ENCODE results near the gene SSH3. TPM values are rescaled to one million over a fixed set of nuclear protein-coding genes. Genes with fewer than 3 reads are reported as not detected.

The SSH3 gene
- total and polyA plus RNA-seq, 5 donors = 14.9 to 25.9 (median 24.7) TPM

- Histone ChIP-seq H3K9me3 (ENCODE audit: control insufficient read depth, low read length) (no peaks in the 10 kb centered on the region), H3K4me3 (ENCODE audit: low read length) (no peak overlapping the region), H3K27me3 (ENCODE audit: control insufficient read depth, insufficient read depth) (no peaks in the 10 kb centered on the region), H3K4me1 (ENCODE audit: control insufficient read depth, insufficient read depth, low read length) (no peaks in the 10 kb centered on the region), H3K27ac (ENCODE audit: low read length) (no peak overlapping the region)
- no peak for ATAC-seq
- WGBS = 54% methylated on average over 18 of the region's 18 CpGs
- peak; percentile 26 to 64 (median 60) for DNase-seq
- intact Hi-C loops (cut with DNase I) = no loop called here
Observed at GRCh38 chr11:67261946-67262681, 41.2 kb upstream of the SSH3 start.

- Histone ChIP-seq H3K27ac (ENCODE audit: low read length) (peak overlapping the region; percentile 18), H3K9me3 (ENCODE audit: control insufficient read depth, low read length) (no peaks in the 10 kb centered on the region), H3K4me3 (ENCODE audit: low read length) (no peak overlapping the region), H3K27me3 (ENCODE audit: control insufficient read depth, insufficient read depth) (no peaks in the 10 kb centered on the region), H3K4me1 (ENCODE audit: control insufficient read depth, insufficient read depth, low read length) (no peaks in the 10 kb centered on the region)
- WGBS = 46% methylated on average over 22 of the region's 22 CpGs
- intact Hi-C loops (cut with DNase I) = no loop called here
- ATAC-seq (peak; percentile 67), DNase-seq (peak; percentile 81 to 93 (median 93))
Observed at GRCh38 chr11:67262731-67263675, 40.3 kb upstream of the SSH3 start.

GRCh38 chr11:67264260-67264659, 39.1 kb upstream of the SSH3 start:
- intact Hi-C loops (cut with DNase I) = loop anchor here in 1 of 4 donors (2.0 kb wide), 1 partner anchor 53 kb away; no protein-coding TSS in a partner anchor
- H3K9me3 ChIP-seq (ENCODE audit: control insufficient read depth, low read length) = no peaks in the 10 kb centered on the region
- DNase-seq = peak in 1 of 3 donors; percentile 19
- H3K4me3 ChIP-seq (ENCODE audit: low read length) = no peak overlapping the region
- no peak for ATAC-seq
- H3K4me1 ChIP-seq (ENCODE audit: control insufficient read depth, insufficient read depth, low read length) = peaks cover 4% of the 10 kb centered on the region
- H3K27ac ChIP-seq (ENCODE audit: low read length) = no peak overlapping the region
- 94% methylated on average over 5 of the region's 5 CpGs for WGBS
- no peaks in the 10 kb centered on the region for H3K27me3 ChIP-seq (ENCODE audit: control insufficient read depth, insufficient read depth)

- WGBS = 92% methylated on average over 7 of the region's 7 CpGs
- peak; percentile 11 to 49 (median 44) for DNase-seq
- H3K27me3 ChIP-seq (ENCODE audit: control insufficient read depth, insufficient read depth) = no peaks in the 10 kb centered on the region
- peaks cover 4% of the 10 kb centered on the region for H3K4me1 ChIP-seq (ENCODE audit: control insufficient read depth, insufficient read depth, low read length)
- H3K27ac ChIP-seq (ENCODE audit: low read length) = no peak overlapping the region
- no peak for ATAC-seq
- intact Hi-C loops (cut with DNase I) = loop anchor here in 2 of 4 donors (2.0 to 5.0 kb wide), 2 partner anchors 52 kb away; no protein-coding TSS in a partner anchor
- H3K9me3 ChIP-seq (ENCODE audit: control insufficient read depth, low read length) = no peaks in the 10 kb centered on the region
- H3K4me3 ChIP-seq (ENCODE audit: low read length) = no peak overlapping the region
Observed at GRCh38 chr11:67264877-67265632, 38.3 kb upstream of the SSH3 start.

GRCh38 chr11:67265633-67266448, 37.5 kb upstream of the SSH3 start:
- ATAC-seq = peak; percentile 64 to 65
- peak; percentile 82 to 93 (median 92) for DNase-seq
- H3K4me3 ChIP-seq (ENCODE audit: low read length) = peak overlapping the region; percentile 93
- WGBS = 12% methylated on average over 54 of the region's 54 CpGs
- peaks cover 10% of the 10 kb centered on the region for H3K4me1 ChIP-seq (ENCODE audit: control insufficient read depth, insufficient read depth, low read length)
- H3K27ac ChIP-seq (ENCODE audit: low read length) = peak overlapping the region; percentile 46
- H3K27me3 ChIP-seq (ENCODE audit: control insufficient read depth, insufficient read depth) = no peaks in the 10 kb centered on the region
- intact Hi-C loops (cut with DNase I) = loop anchor here (2.0 to 5.0 kb wide), 2 partner anchors 51 kb away; no protein-coding TSS in a partner anchor
- H3K9me3 ChIP-seq (ENCODE audit: control insufficient read depth, low read length) = no peaks in the 10 kb centered on the region

- Histone ChIP-seq H3K27ac (ENCODE audit: low read length) (peak within 1 kb of the TSS; percentile 46), H3K4me3 (ENCODE audit: low read length) (peak within 1 kb of the TSS; percentile 93), H3K27me3 (ENCODE audit: control insufficient read depth, insufficient read depth) (no peaks in the 10 kb centered on the region), H3K9me3 (ENCODE audit: control insufficient read depth, low read length) (no peaks in the 10 kb centered on the region), H3K4me1 (ENCODE audit: control insufficient read depth, insufficient read depth, low read length) (peaks cover 16% of the 10 kb centered on the region)
- intact Hi-C loops (cut with DNase I) = loop anchor here in 3 of 4 donors (2.0 to 5.0 kb wide), 2 partner anchors 50 to 51 kb away; no protein-coding TSS in a partner anchor
- DNase-seq (peak; percentile 47 to 86 (median 81)), ATAC-seq (no peak)
- WGBS = under 1% methylated on average over 102 of the region's 103 CpGs
Observed at GRCh38 chr11:67266449-67267187, 36.7 kb upstream of the SSH3 start, which contains the start of gene GRK2. Gene GRK2 (plus strand): TSS chr11:67266473. CDS start chr11:67266700, 227 bp downstream.

GRCh38 chr11:67267188-67268080, 35.9 kb upstream of the SSH3 start:
- H3K4me3 ChIP-seq (ENCODE audit: low read length) = peak overlapping the region; percentile 93
- no peaks in the 10 kb centered on the region for H3K9me3 ChIP-seq (ENCODE audit: control insufficient read depth, low read length)
- H3K27ac ChIP-seq (ENCODE audit: low read length) = peak overlapping the region; percentile 26
- H3K27me3 ChIP-seq (ENCODE audit: control insufficient read depth, insufficient read depth) = no peaks in the 10 kb centered on the region
- ATAC-seq = no peak
- DNase-seq = peak; percentile 38 to 73 (median 67)
- 15% methylated on average over 30 of the region's 30 CpGs for WGBS
- H3K4me1 ChIP-seq (ENCODE audit: control insufficient read depth, insufficient read depth, low read length) = peaks cover 24% of the 10 kb centered on the region
- intact Hi-C loops (cut with DNase I) = loop anchor here in 3 of 4 donors (2.0 to 5.0 kb wide), 2 partner anchors 49 to 50 kb away; no protein-coding TSS in a partner anchor

- no peak overlapping the region for H3K4me3 ChIP-seq (ENCODE audit: low read length)
- H3K27me3 ChIP-seq (ENCODE audit: control insufficient read depth, insufficient read depth) = no peaks in the 10 kb centered on the region
- no peak for ATAC-seq
- peak overlapping the region; percentile 31 for H3K27ac ChIP-seq (ENCODE audit: low read length)
- H3K9me3 ChIP-seq (ENCODE audit: control insufficient read depth, low read length) = no peaks in the 10 kb centered on the region
- H3K4me1 ChIP-seq (ENCODE audit: control insufficient read depth, insufficient read depth, low read length) = peaks cover 33% of the 10 kb centered on the region
- intact Hi-C loops (cut with DNase I) = loop anchor here in 1 of 4 donors (5.0 kb wide), 1 partner anchor 49 kb away; no protein-coding TSS in a partner anchor
- DNase-seq = peak; percentile 31 to 63 (median 50)
- WGBS = 48% methylated on average over 21 of the region's 21 CpGs
Observed at GRCh38 chr11:67268081-67268961, 35.0 kb upstream of the SSH3 start.
